HL-60 (cell line): ENCODE data around the gene AFF1.
"Not testable (repeated sequence)": the region's sequence is repeated elsewhere in the genome, so short reads cannot be mapped to it uniquely, and the experiment has no call there.

Experiments
- POLR2AphosphoS5 ChIP-seq: IDR thresholded peaks from 2 replicates; pipeline ENCODE4 v1.6.1; 2012; ENCODE audit warnings: low read depth
- REST ChIP-seq: IDR thresholded peaks from 2 replicates; pipeline ENCODE4 v1.6.1; 2012; ENCODE audit warnings: low read depth; ENCODE audit not compliant: insufficient replicate concordance
- TF ChIP-seq, protein P1 (sequence below): IDR thresholded peaks from one replicate; pipeline ENCODE4 v1.5.1; 2011; ENCODE audit warnings: low read length, control low read depth, inconsistent platforms; ENCODE audit not compliant: insufficient read depth

- TF ChIP-seq, protein P1, sequence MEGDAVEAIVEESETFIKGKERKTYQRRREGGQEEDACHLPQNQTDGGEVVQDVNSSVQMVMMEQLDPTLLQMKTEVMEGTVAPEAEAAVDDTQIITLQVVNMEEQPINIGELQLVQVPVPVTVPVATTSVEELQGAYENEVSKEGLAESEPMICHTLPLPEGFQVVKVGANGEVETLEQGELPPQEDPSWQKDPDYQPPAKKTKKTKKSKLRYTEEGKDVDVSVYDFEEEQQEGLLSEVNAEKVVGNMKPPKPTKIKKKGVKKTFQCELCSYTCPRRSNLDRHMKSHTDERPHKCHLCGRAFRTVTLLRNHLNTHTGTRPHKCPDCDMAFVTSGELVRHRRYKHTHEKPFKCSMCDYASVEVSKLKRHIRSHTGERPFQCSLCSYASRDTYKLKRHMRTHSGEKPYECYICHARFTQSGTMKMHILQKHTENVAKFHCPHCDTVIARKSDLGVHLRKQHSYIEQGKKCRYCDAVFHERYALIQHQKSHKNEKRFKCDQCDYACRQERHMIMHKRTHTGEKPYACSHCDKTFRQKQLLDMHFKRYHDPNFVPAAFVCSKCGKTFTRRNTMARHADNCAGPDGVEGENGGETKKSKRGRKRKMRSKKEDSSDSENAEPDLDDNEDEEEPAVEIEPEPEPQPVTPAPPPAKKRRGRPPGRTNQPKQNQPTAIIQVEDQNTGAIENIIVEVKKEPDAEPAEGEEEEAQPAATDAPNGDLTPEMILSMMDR = not testable (repeated sequence)
- TF ChIP-seq POLR2AphosphoS5, REST: not testable (repeated sequence)
These were observed 54.8 kb downstream of the AFF1 start for GRCh38 chr4:86989658-86990057.
